ENCODE data around the gene PPM1L. TPM values are rescaled to one million over a fixed set of nuclear protein-coding genes. Genes with fewer than 3 reads are reported as not detected.

PPM1L gene
- total and polyA plus RNA-seq, 2 of the 13 experiments (the other 11 are each of a cell fraction or from before 2014, with no cell fraction given): 0.22 to 1.4 TPM

DNA sequence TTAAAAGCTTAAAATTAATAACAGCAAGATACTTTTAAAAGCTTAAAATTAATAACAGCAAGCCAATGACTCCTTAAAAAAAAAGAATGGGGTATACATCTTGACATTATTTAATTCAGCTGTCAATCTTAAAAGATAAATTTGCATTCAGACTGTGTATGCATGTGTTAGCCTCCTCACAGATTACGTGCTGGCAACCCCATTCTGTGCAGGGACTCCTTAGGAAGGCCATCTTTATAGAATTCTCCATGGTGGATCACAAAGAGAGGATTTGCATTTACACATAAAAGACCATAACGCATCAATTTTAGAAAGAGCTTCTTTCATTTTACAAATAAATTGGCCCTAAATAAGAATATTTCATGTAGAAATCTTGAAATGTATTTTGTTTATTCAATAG lies 261.9 kb downstream of the PPM1L start:
- no peak overlapping the region for H3K4me3 ChIP-seq (replicated peaks in 1 of 3; ENCODE audit: insufficient read depth in 1 of 3, low read depth in 2 of 3, low read length in 3 of 3)
- H3K79me2 ChIP-seq (ENCODE audit: insufficient read depth, low read length): no peaks in the 10 kb centered on the region
- H3K4me1 ChIP-seq (ENCODE audit: insufficient read depth, low read length): no peaks in the 10 kb centered on the region
- ATAC-seq (no peak), FAIRE-seq (no peak), DNase-seq (ENCODE audit: low spot score) (no peak)
- no peaks in the 10 kb centered on the region for H4K20me1 ChIP-seq (ENCODE audit: insufficient read depth, low read length)
- H3K9ac ChIP-seq (ENCODE audit: insufficient read depth, low read depth, low read length): no peak overlapping the region
- WGBS (ENCODE audit: low lambda C conversion rate): 39% methylated on average over 2 of the region's 2 CpGs
- in situ Hi-C loops (cut with HindIII; ENCODE audit: extremely low pct_ligation_motif_present, low pct_unique_long_range_greater_than_20kb): no loop called here
- ChIA-PET CTCF (ENCODE audit: low intra/inter-chr PET ratio, low total read pairs) (no interaction called here), POLR2A (no interaction called here)
- no TSS peak for BruUV-seq (replicated peaks)
- no peak for TF ChIP-seq MAZ (IDR thresholded peaks at IDR 0.05; ENCODE audit: borderline replicate concordance, low read depth, low read length)
- no peak for TF ChIP-seq MAZ (CRISPR knock-in tag; IDR thresholded peaks at IDR 0.05; ENCODE audit: low read depth)
- no peak for TF ChIP-seq ZNF232 (CRISPR knock-in tag; IDR thresholded peaks at IDR 0.05; ENCODE audit: borderline replicate concordance)
- TF ChIP-seq ZBTB21 (CRISPR knock-in tag; IDR thresholded peaks at IDR 0.05): no peak
- TF ChIP-seq ZMYM2 (CRISPR knock-in tag; IDR thresholded peaks at IDR 0.05): no peak
- no peaks in the 10 kb centered on the region for H3K36me3 ChIP-seq (replicated peaks in 1 of 2; ENCODE audit: control insufficient read depth in 1 of 2, insufficient read depth in 2 of 2, low read length in 2 of 2)
- no peak overlapping the region for H3K27ac ChIP-seq (ENCODE audit: extremely low read length, insufficient read depth, low read length)
- H3K9me3 ChIP-seq (ENCODE audit: low read length): peaks cover 5% of the 10 kb centered on the region
- intact Hi-C loops (cut with micrococcal nuclease; ENCODE audit: unreplicated experiment): no loop called here
- H3K4me2 ChIP-seq (ENCODE audit: low read depth, low read length): no peak overlapping the region
- H2AFZ ChIP-seq (ENCODE audit: low read length): no peak overlapping the region
- no peaks in the 10 kb centered on the region for H3K27me3 ChIP-seq (ENCODE audit: control insufficient read depth in 1 of 2, insufficient read depth in 2 of 2, low read length in 2 of 2)

DNA sequence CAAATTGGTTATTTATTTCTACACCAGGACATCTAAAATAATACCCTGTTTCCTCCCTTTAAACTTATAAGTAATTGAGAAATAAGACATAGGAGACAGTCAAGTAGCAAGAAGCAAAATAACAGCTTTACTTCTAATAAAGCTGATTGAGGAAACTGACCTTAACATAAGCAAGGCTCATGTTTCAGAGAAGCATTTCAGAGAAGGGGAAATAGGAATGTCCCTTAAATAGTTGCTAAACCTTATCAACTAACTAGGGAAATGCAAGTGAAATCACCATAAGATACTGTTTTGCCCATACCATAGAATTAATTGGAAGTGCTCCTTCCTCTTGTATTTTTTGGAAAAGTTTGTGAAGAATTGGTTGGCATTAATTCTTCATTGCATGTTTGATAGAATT lies 264.2 kb downstream of the PPM1L start:
- POLR2A ChIA-PET: no interaction called here
- ATAC-seq: no peak
- no TSS peak for BruUV-seq (replicated peaks)
- TF ChIP-seq TEAD2 (CRISPR knock-in tag; IDR thresholded peaks at IDR 0.05): no peak
- TF ChIP-seq, protein P1, sequence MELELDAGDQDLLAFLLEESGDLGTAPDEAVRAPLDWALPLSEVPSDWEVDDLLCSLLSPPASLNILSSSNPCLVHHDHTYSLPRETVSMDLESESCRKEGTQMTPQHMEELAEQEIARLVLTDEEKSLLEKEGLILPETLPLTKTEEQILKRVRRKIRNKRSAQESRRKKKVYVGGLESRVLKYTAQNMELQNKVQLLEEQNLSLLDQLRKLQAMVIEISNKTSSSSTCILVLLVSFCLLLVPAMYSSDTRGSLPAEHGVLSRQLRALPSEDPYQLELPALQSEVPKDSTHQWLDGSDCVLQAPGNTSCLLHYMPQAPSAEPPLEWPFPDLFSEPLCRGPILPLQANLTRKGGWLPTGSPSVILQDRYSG (CRISPR knock-in tag; IDR thresholded peaks at IDR 0.05): no peak
- TF ChIP-seq ZZZ3 (CRISPR knock-in tag; IDR thresholded peaks at IDR 0.05; ENCODE audit: borderline replicate concordance): no peak
- TF ChIP-seq, protein P2, sequence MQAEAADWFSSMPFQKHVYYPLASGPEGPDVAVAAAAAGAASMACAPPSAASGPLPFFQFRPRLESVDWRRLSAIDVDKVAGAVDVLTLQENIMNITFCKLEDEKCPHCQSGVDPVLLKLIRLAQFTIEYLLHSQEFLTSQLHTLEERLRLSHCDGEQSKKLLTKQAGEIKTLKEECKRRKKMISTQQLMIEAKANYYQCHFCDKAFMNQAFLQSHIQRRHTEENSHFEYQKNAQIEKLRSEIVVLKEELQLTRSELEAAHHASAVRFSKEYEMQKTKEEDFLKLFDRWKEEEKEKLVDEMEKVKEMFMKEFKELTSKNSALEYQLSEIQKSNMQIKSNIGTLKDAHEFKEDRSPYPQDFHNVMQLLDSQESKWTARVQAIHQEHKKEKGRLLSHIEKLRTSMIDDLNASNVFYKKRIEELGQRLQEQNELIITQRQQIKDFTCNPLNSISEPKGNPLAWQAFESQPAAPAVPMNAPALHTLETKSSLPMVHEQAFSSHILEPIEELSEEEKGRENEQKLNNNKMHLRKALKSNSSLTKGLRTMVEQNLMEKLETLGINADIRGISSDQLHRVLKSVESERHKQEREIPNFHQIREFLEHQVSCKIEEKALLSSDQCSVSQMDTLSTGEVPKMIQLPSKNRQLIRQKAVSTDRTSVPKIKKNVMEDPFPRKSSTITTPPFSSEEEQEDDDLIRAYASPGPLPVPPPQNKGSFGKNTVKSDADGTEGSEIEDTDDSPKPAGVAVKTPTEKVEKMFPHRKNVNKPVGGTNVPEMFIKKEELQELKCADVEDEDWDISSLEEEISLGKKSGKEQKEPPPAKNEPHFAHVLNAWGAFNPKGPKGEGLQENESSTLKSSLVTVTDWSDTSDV (CRISPR knock-in tag; IDR thresholded peaks at IDR 0.05): no peak
- TF ChIP-seq, protein P3, sequence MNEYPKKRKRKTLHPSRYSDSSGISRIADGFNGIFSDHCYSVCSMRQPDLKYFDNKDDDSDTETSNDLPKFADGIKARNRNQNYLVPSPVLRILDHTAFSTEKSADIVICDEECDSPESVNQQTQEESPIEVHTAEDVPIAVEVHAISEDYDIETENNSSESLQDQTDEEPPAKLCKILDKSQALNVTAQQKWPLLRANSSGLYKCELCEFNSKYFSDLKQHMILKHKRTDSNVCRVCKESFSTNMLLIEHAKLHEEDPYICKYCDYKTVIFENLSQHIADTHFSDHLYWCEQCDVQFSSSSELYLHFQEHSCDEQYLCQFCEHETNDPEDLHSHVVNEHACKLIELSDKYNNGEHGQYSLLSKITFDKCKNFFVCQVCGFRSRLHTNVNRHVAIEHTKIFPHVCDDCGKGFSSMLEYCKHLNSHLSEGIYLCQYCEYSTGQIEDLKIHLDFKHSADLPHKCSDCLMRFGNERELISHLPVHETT (CRISPR knock-in tag; conservative IDR thresholded peaks at IDR 0.05): no peak
- TF ChIP-seq ZNF547 (CRISPR knock-in tag; IDR thresholded peaks at IDR 0.05): no peak
- TF ChIP-seq, protein P4, sequence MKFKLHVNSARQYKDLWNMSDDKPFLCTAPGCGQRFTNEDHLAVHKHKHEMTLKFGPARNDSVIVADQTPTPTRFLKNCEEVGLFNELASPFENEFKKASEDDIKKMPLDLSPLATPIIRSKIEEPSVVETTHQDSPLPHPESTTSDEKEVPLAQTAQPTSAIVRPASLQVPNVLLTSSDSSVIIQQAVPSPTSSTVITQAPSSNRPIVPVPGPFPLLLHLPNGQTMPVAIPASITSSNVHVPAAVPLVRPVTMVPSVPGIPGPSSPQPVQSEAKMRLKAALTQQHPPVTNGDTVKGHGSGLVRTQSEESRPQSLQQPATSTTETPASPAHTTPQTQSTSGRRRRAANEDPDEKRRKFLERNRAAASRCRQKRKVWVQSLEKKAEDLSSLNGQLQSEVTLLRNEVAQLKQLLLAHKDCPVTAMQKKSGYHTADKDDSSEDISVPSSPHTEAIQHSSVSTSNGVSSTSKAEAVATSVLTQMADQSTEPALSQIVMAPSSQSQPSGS (CRISPR knock-in tag; IDR thresholded peaks at IDR 0.05): no peak
- TF ChIP-seq CENPT (CRISPR knock-in tag; IDR thresholded peaks at IDR 0.05; ENCODE audit: low read depth): no peak
- TF ChIP-seq ZNF775 (CRISPR knock-in tag; IDR thresholded peaks at IDR 0.05; ENCODE audit: borderline replicate concordance): no peak

More for the DNA sequence above, 264.2 kb downstream of the PPM1L start:
- no peaks in the 10 kb centered on the region for H4K20me1 ChIP-seq (ENCODE audit: insufficient read depth, low read length)
- no peak overlapping the region for H3K27ac ChIP-seq (ENCODE audit: extremely low read length, insufficient read depth, low read length)
- no peak for DNase-seq (ENCODE audit: low spot score)
- FAIRE-seq: no peak
- peaks cover 27% of the 10 kb centered on the region for H3K9me3 ChIP-seq (ENCODE audit: low read length)
- H3K4me1 ChIP-seq (ENCODE audit: insufficient read depth, low read length): no peaks in the 10 kb centered on the region
- CTCF ChIA-PET (ENCODE audit: low intra/inter-chr PET ratio, low total read pairs): no interaction called here
- H3K9ac ChIP-seq (ENCODE audit: insufficient read depth, low read depth, low read length): no peak overlapping the region
- no peaks in the 10 kb centered on the region for H3K27me3 ChIP-seq (ENCODE audit: control insufficient read depth in 1 of 2, insufficient read depth in 2 of 2, low read length in 2 of 2)
- intact Hi-C loops (cut with micrococcal nuclease; ENCODE audit: unreplicated experiment) (no loop called here), in situ Hi-C loops (cut with HindIII; ENCODE audit: extremely low pct_ligation_motif_present, low pct_unique_long_range_greater_than_20kb) (no loop called here)
- H3K4me3 ChIP-seq (replicated peaks in 1 of 3; ENCODE audit: insufficient read depth in 1 of 3, low read depth in 2 of 3, low read length in 3 of 3): no peak overlapping the region
- H3K4me2 ChIP-seq (ENCODE audit: low read depth, low read length): no peak overlapping the region
- no peaks in the 10 kb centered on the region for H3K79me2 ChIP-seq (ENCODE audit: insufficient read depth, low read length)
- H2AFZ ChIP-seq (ENCODE audit: low read length): no peak overlapping the region
- H3K36me3 ChIP-seq (replicated peaks in 1 of 2; ENCODE audit: control insufficient read depth in 1 of 2, insufficient read depth in 2 of 2, low read length in 2 of 2): no peaks in the 10 kb centered on the region

All from HepG2 (cell line).